Epithelial cell of esophagus (primary cell): Measurements from ENCODE around the gene RPL41.

ENCODE experiments used
- DNase-seq: peaks from one replicate; pipeline ENCODE4 v3.0.0; 2010; ENCODE audit warnings: low read depth
- H3K4me3 ChIP-seq: 2 replicates; pipeline ENCODE4 v1.5.1; 2011; ENCODE audit warnings: mild to moderate bottlenecking, low read length, control low read depth
- CTCF ChIP-seq: IDR thresholded peaks from 2 replicates; pipeline ENCODE4 v1.5.1; 2011; ENCODE audit warnings: low read depth, mild to moderate bottlenecking, low read length, control low read depth, inconsistent platforms; ENCODE audit not compliant: insufficient read depth; ENCODE audit errors: missing control alignments

RPL41 gene

GRCh38 chr12:56086608-56087007 lies 29.8 kb upstream of the RPL41 start:
- no peak for TF ChIP-seq CTCF
- no peak for DNase-seq
- no peak overlapping the region for H3K4me3 ChIP-seq

DNA sequence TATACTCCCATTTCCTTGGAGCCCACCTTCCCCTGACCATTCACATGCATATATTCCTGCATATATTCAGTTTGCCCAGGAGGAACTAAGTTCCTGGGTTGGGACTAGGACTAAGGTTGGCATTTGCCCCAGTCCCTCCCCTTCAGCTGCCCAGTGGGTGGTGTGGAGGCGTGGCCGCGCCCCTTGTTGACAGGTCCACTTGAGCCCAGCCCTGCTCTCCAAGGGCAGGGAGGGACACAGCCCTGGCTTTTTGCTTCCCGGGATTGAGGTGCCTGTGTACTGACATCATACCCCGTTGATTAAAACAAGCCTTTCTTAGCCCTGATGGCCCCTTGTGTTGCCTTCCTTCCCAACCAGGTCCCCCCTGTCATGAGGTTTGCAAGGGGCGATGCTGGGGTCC lies 29.2 kb upstream of the RPL41 start:
- TF ChIP-seq CTCF, result no peak
- peak; percentile 20 for DNase-seq
- no peak overlapping the region for H3K4me3 ChIP-seq

DNA sequence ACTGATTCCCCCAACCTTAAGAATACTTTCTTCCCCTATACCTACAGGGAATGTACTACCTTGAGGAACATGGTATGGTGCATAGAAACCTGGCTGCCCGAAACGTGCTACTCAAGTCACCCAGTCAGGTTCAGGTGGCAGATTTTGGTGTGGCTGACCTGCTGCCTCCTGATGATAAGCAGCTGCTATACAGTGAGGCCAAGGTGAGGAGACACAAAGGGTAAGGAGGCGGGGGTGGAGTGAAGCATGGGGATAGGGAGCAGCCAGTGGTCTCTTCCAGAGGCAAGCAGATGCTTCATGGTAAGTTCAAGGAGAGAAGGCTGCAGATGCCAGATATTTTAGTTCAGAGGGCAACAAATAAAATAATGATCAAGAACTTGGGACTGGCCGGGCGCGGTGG lies 18.7 kb upstream of the RPL41 start:
- TF ChIP-seq CTCF, result no peak

GRCh38 chr12:56098592-56098991 lies 17.8 kb upstream of the RPL41 start:
- no peak for TF ChIP-seq CTCF
- H3K4me3 ChIP-seq, result no peak overlapping the region

More for the DNA sequence above, 18.7 kb upstream of the RPL41 start:
- no peak overlapping the region for H3K4me3 ChIP-seq
- DNase-seq, result no peak

DNA sequence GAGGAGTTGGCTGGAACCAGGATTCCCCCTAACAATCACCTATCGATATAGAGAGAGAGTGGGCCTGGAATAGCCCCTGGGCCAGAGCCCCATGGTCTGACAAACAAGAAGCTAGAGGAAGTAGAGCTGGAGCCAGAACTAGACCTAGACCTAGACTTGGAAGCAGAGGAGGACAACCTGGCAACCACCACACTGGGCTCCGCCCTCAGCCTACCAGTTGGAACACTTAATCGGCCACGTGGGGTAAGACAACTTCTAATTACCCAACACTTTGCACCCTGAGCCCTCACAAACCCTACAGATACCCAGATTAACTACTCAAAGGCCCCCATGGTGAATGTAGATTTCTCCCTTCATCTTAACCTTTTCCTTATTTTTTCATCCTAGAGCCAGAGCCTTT lies 16.6 kb upstream of the RPL41 start:
- no peak overlapping the region for H3K4me3 ChIP-seq
- no peak for TF ChIP-seq CTCF
- no peak for DNase-seq

More at GRCh38 chr12:56098592-56098991, 17.8 kb upstream of the RPL41 start:
- no peak for DNase-seq

DNA sequence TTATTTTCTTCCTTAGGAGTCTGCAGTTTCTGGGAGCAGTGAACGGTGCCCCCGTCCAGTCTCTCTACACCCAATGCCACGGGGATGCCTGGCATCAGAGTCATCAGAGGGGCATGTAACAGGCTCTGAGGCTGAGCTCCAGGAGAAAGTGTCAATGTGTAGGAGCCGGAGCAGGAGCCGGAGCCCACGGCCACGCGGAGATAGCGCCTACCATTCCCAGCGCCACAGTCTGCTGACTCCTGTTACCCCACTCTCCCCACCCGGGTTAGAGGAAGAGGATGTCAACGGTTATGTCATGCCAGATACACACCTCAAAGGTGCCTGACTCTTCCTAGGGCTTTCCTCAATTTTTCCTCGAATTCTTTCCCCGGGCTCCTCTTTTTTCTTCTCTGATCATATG lies 15.4 kb upstream of the RPL41 start:
- H3K4me3 ChIP-seq, result no peak overlapping the region
- TF ChIP-seq CTCF, result no peak
- no peak for DNase-seq

GRCh38 chr12:56102683-56103065 lies 13.8 kb upstream of the RPL41 start:
- no peak for TF ChIP-seq CTCF
- no peak for DNase-seq
- H3K4me3 ChIP-seq, result no peak overlapping the region
